HEK293 (cell line): Measurements from ENCODE around the gene PCDH9.

Source experiments
- BCL11A ChIP-seq: fragments of 450-650 bp; formaldehyde crosslinking; IDR thresholded peaks from 2 replicates; pipeline ENCODE4 v1.5.1; 2016; ENCODE audit warnings: low read depth, missing biosample characterization, missing genetic modification characterization
- FEZF1 ChIP-seq: fragments of 450-650 bp; formaldehyde crosslinking; IDR thresholded peaks from 2 replicates; pipeline ENCODE4 v1.5.1; 2016; ENCODE audit warnings: missing biosample characterization, missing genetic modification characterization
- GFI1B ChIP-seq: fragments of 450-650 bp; formaldehyde crosslinking; IDR thresholded peaks from 2 replicates; pipeline ENCODE4 v1.5.1; 2016; ENCODE audit warnings: missing biosample characterization, missing genetic modification characterization
- GLI4 ChIP-seq: fragments of 450-650 bp; formaldehyde crosslinking; IDR thresholded peaks from 2 replicates; pipeline ENCODE4 v1.5.1; 2016; ENCODE audit warnings: missing biosample characterization, missing genetic modification characterization
- MZF1 ChIP-seq: fragments of 450-650 bp; formaldehyde crosslinking; IDR thresholded peaks from 2 replicates; pipeline ENCODE4 v1.5.1; 2017; ENCODE audit warnings: missing biosample characterization, missing genetic modification characterization, borderline replicate concordance
- OVOL3 ChIP-seq: fragments of 450-650 bp; formaldehyde crosslinking; IDR thresholded peaks from 2 replicates; pipeline ENCODE4 v1.5.1; 2016; ENCODE audit warnings: missing biosample characterization, missing genetic modification characterization
- SP2 ChIP-seq: fragments of 450-650 bp; formaldehyde crosslinking; IDR thresholded peaks from 2 replicates; pipeline ENCODE4 v1.5.1; 2016; ENCODE audit warnings: missing biosample characterization, missing genetic modification characterization
- WT1 ChIP-seq: fragments of 450-650 bp; formaldehyde crosslinking; IDR thresholded peaks from 2 replicates; pipeline ENCODE4 v1.5.1; 2016; ENCODE audit warnings: missing biosample characterization, missing genetic modification characterization
- ZBTB48 ChIP-seq: fragments of 450-650 bp; formaldehyde crosslinking; IDR thresholded peaks from 2 replicates; pipeline ENCODE4 v1.5.1; 2016; ENCODE audit warnings: missing biosample characterization, missing genetic modification characterization
- ZBTB8A ChIP-seq: fragments of 450-650 bp; formaldehyde crosslinking; IDR thresholded peaks from 2 replicates; pipeline ENCODE4 v1.5.1; 2016; ENCODE audit warnings: missing biosample characterization, missing genetic modification characterization
- ZNF140 ChIP-seq: fragments of 450-650 bp; formaldehyde crosslinking; IDR thresholded peaks from 2 replicates; pipeline ENCODE4 v1.5.1; 2016; ENCODE audit warnings: missing biosample characterization, missing genetic modification characterization
- ZNF157 ChIP-seq: fragments of 450-650 bp; formaldehyde crosslinking; IDR thresholded peaks from 2 replicates; pipeline ENCODE4 v1.5.1; 2016; ENCODE audit warnings: missing biosample characterization, missing genetic modification characterization
- ZNF184 ChIP-seq: fragments of 450-650 bp; IDR thresholded peaks from 2 replicates; pipeline ENCODE4 v1.5.1; 2018; ENCODE audit warnings: missing biosample characterization, mild to moderate bottlenecking, missing genetic modification characterization
- ZNF221 ChIP-seq: fragments of 450-650 bp; formaldehyde crosslinking; IDR thresholded peaks from 2 replicates; pipeline ENCODE4 v1.5.1; 2017; ENCODE audit warnings: missing biosample characterization, missing genetic modification characterization, borderline replicate concordance
- ZNF239 ChIP-seq: fragments of 450-650 bp; formaldehyde crosslinking; IDR thresholded peaks from 2 replicates; pipeline ENCODE4 v1.5.1; 2016; ENCODE audit warnings: missing biosample characterization, missing genetic modification characterization
- ZNF341 ChIP-seq: fragments of 450-650 bp; formaldehyde crosslinking; IDR thresholded peaks from 2 replicates; pipeline ENCODE4; 2016; ENCODE audit warnings: low read depth, missing biosample characterization, missing genetic modification characterization
- ZNF350 ChIP-seq: fragments of 450-650 bp; formaldehyde crosslinking; IDR thresholded peaks from 2 replicates; pipeline ENCODE4 v1.5.0; 2017; ENCODE audit warnings: missing biosample characterization, mild to moderate bottlenecking, missing genetic modification characterization
- ZNF423 ChIP-seq: fragments of 450-650 bp; formaldehyde crosslinking; IDR thresholded peaks from 2 replicates; pipeline ENCODE4 v1.5.1; 2016; ENCODE audit warnings: missing biosample characterization, missing genetic modification characterization
- ZNF426 ChIP-seq: fragments of 450-650 bp; formaldehyde crosslinking; IDR thresholded peaks from 2 replicates; pipeline ENCODE4 v1.5.1; 2017; ENCODE audit warnings: missing biosample characterization, missing genetic modification characterization, mild to moderate bottlenecking, inconsistent platforms, moderate library complexity
- ZNF521 ChIP-seq: fragments of 450-650 bp; formaldehyde crosslinking; IDR thresholded peaks from 2 replicates; pipeline ENCODE4 v1.5.1; 2017; ENCODE audit warnings: missing biosample characterization, mild to moderate bottlenecking, missing genetic modification characterization
- ZNF548 ChIP-seq: fragments of 450-650 bp; formaldehyde crosslinking; IDR thresholded peaks from 2 replicates; pipeline ENCODE4 v1.5.1; 2016; ENCODE audit warnings: missing biosample characterization, missing genetic modification characterization
- ZNF555 ChIP-seq: fragments of 450-650 bp; formaldehyde crosslinking; conservative IDR thresholded peaks from 2 replicates; pipeline ENCODE4 v1.5.1; 2017; ENCODE audit warnings: missing biosample characterization, mild to moderate bottlenecking, missing genetic modification characterization, inconsistent platforms
- ZNF600 ChIP-seq: fragments of 450-650 bp; formaldehyde crosslinking; IDR thresholded peaks from 2 replicates; pipeline ENCODE4 v1.5.1; 2016; ENCODE audit warnings: missing biosample characterization, missing genetic modification characterization
- ZNF664 ChIP-seq: fragments of 450-650 bp; formaldehyde crosslinking; IDR thresholded peaks from 2 replicates; pipeline ENCODE4 v1.5.1; 2016; ENCODE audit warnings: missing biosample characterization, missing genetic modification characterization
- ZNF677 ChIP-seq: fragments of 450-650 bp; IDR thresholded peaks from 2 replicates; pipeline ENCODE4 v1.5.0; 2018; ENCODE audit warnings: missing biosample characterization, mild to moderate bottlenecking, missing genetic modification characterization, moderate library complexity
- ZNF768 ChIP-seq: fragments of 450-650 bp; formaldehyde crosslinking; IDR thresholded peaks from 2 replicates; pipeline ENCODE4 v1.5.1; 2018; ENCODE audit warnings: missing biosample characterization, mild to moderate bottlenecking, missing genetic modification characterization
- ZNF776 ChIP-seq: fragments of 450-650 bp; formaldehyde crosslinking; IDR thresholded peaks from 2 replicates; pipeline ENCODE4 v1.5.0; 2017; ENCODE audit warnings: missing biosample characterization, missing genetic modification characterization, borderline replicate concordance
- ZNF785 ChIP-seq: fragments of 450-650 bp; formaldehyde crosslinking; IDR thresholded peaks from 2 replicates; pipeline ENCODE4 v1.5.1; 2016; ENCODE audit warnings: missing biosample characterization, missing genetic modification characterization
- ZNF837 ChIP-seq: fragments of 450-650 bp; formaldehyde crosslinking; IDR thresholded peaks from 2 replicates; pipeline ENCODE4 v1.5.1; 2016; ENCODE audit warnings: missing biosample characterization, missing genetic modification characterization
- ZSCAN18 ChIP-seq: fragments of 450-650 bp; formaldehyde crosslinking; IDR thresholded peaks from 2 replicates; pipeline ENCODE4 v1.5.1; 2016; ENCODE audit warnings: missing biosample characterization, missing genetic modification characterization
- TF ChIP-seq, protein P1 (sequence below): fragments of 450-650 bp; formaldehyde crosslinking; IDR thresholded peaks from 2 replicates; pipeline ENCODE4 v1.5.1; 2017; ENCODE audit warnings: missing biosample characterization, missing genetic modification characterization
- TF ChIP-seq, protein P2 (sequence below): fragments of 450-650 bp; formaldehyde crosslinking; IDR thresholded peaks from 2 replicates; pipeline ENCODE4 v1.5.1; 2017; ENCODE audit warnings: missing biosample characterization, missing genetic modification characterization
- TF ChIP-seq, protein P3 (sequence below): fragments of 450-650 bp; formaldehyde crosslinking; IDR thresholded peaks from 2 replicates; pipeline ENCODE4 v1.5.1; 2017; ENCODE audit warnings: missing biosample characterization, mild to moderate bottlenecking, missing genetic modification characterization, moderate library complexity
- TF ChIP-seq, protein P4 (sequence below): fragments of 450-650 bp; IDR thresholded peaks from 2 replicates; pipeline ENCODE4 v1.5.1; 2018; ENCODE audit warnings: missing biosample characterization, mild to moderate bottlenecking, missing genetic modification characterization

Gene PCDH9

GRCh38 chr13:66835040-66835628, 395.0 kb downstream of the PCDH9 start (continued):
- TF ChIP-seq ZNF785 (no peak), ZNF350 (tag by site-specific recombination) (no peak), ZNF664 (tag by site-specific recombination) (no peak), ZNF221 (tag by site-specific recombination) (no peak), ZNF184 (tag by site-specific recombination) (0 out of 2 replicates have a peak, but pooled peaks have one; percentile 32), ZNF600 (0 out of 2 replicates have a peak, but pooled peaks have one; percentile 20), WT1 (peak; percentile 80), ZNF677 (tag by site-specific recombination) (no peak), ZNF423 (tag by site-specific recombination) (no peak), ZBTB8A (peak; percentile 48; the same call in 1 of the 2 replicates), ZSCAN18 (tag by site-specific recombination) (no peak), GFI1B (tag by site-specific recombination) (no peak), ZNF837 (tag by site-specific recombination) (no peak), BCL11A (tag by site-specific recombination) (no peak), ZNF768 (tag by site-specific recombination) (no peak), ZNF548 (no peak), ZBTB48 (tag by site-specific recombination) (no peak), ZNF521 (tag by site-specific recombination) (no peak), MZF1 (peak; percentile 94), FEZF1 (tag by site-specific recombination) (peak; percentile 90), OVOL3 (0 out of 2 replicates have a peak, but pooled peaks have one; percentile 17), ZNF341 (tag by site-specific recombination) (peak; percentile 70), GLI4 (tag by site-specific recombination) (no peak), ZNF776 (tag by site-specific recombination) (no peak), ZNF157 (tag by site-specific recombination) (no peak), ZNF140 (tag by site-specific recombination) (no peak), SP2 (tag by site-specific recombination) (no peak), ZNF555 (tag by site-specific recombination) (no peak), ZNF426 (tag by site-specific recombination) (no peak), ZNF239 (no peak)
- TF ChIP-seq, protein P1, sequence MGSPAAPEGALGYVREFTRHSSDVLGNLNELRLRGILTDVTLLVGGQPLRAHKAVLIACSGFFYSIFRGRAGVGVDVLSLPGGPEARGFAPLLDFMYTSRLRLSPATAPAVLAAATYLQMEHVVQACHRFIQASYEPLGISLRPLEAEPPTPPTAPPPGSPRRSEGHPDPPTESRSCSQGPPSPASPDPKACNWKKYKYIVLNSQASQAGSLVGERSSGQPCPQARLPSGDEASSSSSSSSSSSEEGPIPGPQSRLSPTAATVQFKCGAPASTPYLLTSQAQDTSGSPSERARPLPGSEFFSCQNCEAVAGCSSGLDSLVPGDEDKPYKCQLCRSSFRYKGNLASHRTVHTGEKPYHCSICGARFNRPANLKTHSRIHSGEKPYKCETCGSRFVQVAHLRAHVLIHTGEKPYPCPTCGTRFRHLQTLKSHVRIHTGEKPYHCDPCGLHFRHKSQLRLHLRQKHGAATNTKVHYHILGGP (tag by site-specific recombination) = no peak
- TF ChIP-seq, protein P2, sequence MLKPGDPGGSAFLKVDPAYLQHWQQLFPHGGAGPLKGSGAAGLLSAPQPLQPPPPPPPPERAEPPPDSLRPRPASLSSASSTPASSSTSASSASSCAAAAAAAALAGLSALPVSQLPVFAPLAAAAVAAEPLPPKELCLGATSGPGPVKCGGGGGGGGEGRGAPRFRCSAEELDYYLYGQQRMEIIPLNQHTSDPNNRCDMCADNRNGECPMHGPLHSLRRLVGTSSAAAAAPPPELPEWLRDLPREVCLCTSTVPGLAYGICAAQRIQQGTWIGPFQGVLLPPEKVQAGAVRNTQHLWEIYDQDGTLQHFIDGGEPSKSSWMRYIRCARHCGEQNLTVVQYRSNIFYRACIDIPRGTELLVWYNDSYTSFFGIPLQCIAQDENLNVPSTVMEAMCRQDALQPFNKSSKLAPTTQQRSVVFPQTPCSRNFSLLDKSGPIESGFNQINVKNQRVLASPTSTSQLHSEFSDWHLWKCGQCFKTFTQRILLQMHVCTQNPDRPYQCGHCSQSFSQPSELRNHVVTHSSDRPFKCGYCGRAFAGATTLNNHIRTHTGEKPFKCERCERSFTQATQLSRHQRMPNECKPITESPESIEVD (tag by site-specific recombination) = peak; percentile 86
- TF ChIP-seq, protein P3, sequence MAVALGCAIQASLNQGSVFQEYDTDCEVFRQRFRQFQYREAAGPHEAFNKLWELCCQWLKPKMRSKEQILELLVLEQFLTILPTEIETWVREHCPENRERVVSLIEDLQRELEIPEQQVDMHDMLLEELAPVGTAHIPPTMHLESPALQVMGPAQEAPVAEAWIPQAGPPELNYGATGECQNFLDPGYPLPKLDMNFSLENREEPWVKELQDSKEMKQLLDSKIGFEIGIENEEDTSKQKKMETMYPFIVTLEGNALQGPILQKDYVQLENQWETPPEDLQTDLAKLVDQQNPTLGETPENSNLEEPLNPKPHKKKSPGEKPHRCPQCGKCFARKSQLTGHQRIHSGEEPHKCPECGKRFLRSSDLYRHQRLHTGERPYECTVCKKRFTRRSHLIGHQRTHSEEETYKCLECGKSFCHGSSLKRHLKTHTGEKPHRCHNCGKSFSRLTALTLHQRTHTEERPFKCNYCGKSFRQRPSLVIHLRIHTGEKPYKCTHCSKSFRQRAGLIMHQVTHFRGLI = 0 out of 2 replicates have a peak, but pooled peaks have one; percentile 18
- TF ChIP-seq, protein P4, sequence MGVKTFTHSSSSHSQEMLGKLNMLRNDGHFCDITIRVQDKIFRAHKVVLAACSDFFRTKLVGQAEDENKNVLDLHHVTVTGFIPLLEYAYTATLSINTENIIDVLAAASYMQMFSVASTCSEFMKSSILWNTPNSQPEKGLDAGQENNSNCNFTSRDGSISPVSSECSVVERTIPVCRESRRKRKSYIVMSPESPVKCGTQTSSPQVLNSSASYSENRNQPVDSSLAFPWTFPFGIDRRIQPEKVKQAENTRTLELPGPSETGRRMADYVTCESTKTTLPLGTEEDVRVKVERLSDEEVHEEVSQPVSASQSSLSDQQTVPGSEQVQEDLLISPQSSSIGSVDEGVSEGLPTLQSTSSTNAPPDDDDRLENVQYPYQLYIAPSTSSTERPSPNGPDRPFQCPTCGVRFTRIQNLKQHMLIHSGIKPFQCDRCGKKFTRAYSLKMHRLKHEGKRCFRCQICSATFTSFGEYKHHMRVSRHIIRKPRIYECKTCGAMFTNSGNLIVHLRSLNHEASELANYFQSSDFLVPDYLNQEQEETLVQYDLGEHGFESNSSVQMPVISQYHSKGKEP (tag by site-specific recombination) = peak; percentile 72
